ENCODE data around the gene STARD10.

Gene STARD10

DNA sequence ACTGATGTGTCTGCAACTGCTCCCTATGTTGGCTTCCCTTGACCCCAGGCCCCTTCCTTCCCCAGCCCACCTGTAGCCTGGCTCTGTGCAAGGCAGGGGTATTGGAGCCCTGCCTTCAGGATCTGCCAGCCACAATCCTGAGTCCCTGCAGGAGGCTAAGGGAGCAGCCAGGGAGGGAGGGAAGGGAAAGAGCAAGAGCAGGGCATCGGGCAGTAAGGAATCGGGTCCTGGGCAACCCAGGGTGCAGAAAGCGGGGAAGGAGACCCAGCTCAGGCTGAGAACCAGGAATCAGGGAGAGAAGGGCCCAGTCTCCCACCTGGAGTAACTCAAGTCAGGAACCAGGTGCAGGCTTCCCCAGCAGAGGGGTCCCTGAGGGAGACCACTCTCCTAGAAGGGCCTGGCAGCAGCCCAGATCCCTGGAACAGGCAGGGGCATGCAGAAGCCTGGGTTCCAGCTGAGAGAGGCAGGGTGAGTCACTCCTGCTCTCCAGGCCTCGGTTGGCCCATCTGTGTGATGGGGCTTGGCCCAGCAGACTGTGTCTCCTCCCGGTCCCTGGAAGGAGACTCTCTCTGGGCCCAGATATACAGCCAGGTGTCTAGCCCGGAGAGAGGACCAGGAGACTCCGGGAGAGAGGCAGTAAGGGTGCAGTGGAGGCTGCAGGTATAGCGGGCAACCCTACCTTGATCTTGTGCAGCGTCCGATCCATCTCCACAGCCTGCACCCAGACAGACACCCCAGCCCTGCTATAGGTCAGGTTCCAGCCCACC is 13.4 kb downstream of the STARD10 start:
- DNase-seq (ENCODE audit: low read depth in 2 of 2): no peak

- DNase-seq (ENCODE audit: low read depth in 2 of 2): no peak
These were observed 14.2 kb downstream of the STARD10 start for GRCh38 chr11:72779495-72780128.

DNA sequence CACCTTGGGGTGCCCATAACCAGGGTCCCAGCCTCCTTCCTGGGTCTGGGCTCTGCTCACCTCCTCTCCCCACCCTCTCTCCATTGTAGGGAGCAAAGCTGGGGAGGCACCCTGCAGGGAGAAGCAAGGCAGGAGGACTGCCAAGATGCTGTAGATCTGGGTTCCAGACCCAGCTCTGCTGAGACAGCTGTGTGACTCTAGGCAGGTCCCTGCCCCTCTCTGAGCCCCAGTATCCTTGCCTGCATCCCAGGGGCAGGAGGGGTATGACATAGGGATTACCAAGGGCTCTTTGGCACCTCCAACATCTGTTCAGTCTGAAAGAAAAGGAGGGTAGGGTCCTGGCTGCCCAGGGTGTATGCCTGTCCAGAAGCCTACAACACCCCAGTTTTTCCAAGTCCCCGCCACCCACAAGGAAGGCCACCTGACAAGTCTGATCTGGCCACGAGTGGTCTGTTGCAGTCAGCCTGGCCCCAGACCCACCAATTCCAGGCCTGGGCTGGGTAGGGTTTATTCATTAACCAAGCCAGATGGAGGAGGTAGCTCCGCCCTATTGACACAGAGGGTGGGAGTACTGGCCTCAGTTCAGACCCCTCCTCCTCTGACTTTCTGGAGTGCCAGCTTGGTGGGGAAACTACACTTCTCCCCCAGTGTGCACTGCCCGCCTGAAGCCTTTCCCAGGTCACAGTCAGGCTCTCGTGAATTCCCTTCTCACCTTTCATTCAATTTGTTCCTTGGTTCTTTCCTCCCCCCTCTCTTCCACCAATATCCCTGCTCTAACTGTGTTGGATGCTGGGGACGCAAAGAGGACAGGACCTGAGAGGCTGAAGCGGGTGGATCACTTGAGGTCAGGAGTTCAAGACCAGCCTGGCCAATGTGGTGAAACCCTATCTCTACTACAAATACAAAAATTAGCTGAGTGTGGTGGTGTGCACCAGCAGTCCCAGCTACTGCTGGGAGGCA is 15.0 kb downstream of the STARD10 start:
- no peak for DNase-seq (ENCODE audit: low read depth in 2 of 2)

GRCh38 chr11:72777755-72778278 is 16.0 kb downstream of the STARD10 start:
- no peak for DNase-seq (ENCODE audit: low read depth in 2 of 2)

- no peak for DNase-seq (ENCODE audit: low read depth in 2 of 2)
These were observed 16.7 kb downstream of the STARD10 start for GRCh38 chr11:72776844-72777754.

DNA sequence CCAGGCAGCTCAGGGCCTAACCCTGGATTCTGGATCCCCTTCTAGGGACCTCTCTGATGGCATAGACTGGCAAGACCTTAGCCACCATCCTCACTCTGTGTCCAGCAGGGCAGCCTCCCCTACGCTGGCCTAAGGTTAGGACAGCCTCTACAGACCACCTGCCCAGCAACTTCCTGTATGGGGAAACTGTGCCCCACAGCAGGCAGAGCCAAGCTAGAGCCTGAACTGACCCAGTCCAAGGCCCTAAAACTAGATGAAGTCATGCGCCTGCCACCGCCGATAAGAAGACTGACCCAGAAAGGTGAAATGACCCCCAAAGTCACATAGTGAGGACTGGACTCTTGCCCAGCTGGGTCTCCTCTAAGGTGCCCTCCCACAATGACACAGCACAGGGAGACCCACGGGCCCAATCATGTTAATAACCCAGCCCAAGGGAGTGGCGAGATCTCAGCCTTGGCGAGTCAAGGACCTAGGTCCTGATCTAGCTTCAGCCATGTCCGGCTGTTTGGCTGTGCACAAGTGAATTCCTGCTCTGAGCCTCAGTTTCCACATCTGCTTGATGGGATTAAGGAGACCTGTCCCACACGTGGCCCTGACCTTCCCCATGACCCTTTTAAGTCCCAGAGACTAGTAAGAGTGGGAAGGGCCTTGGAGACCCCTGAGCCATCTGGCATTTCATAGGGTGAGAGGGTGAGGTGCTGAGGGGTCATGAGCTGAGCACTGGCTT is 17.6 kb downstream of the STARD10 start:
- no peak for DNase-seq (ENCODE audit: low read depth in 2 of 2)

GRCh38 chr11:72775288-72776110 is 18.3 kb downstream of the STARD10 start:
- DNase-seq (ENCODE audit: low read depth in 2 of 2): no peak

DNA sequence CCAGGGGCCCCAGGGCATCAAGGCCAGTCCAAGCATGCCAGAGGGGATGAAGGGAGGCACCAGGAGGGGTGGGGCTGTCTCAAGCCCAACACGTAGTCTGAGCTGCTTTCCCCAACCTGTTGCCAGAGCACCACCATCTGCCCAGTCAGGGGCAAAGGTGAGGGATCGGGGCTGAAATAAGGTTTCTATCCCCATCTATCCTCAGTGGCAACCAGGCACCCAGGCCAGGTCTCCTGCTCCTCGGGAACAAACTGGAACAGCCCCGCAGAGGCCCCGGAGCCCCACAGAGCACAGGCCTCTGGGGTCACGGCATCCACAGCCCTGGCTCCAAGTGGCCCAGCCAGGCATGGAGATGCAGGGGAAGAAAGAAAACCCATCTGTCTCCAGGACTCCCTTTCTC is 19.3 kb downstream of the STARD10 start:
- no peak for DNase-seq (ENCODE audit: low read depth in 2 of 2)

GRCh38 chr11:72773696-72774095 is 20.2 kb downstream of the STARD10 start:
- DNase-seq (ENCODE audit: low read depth in 2 of 2): no peak

DNA sequence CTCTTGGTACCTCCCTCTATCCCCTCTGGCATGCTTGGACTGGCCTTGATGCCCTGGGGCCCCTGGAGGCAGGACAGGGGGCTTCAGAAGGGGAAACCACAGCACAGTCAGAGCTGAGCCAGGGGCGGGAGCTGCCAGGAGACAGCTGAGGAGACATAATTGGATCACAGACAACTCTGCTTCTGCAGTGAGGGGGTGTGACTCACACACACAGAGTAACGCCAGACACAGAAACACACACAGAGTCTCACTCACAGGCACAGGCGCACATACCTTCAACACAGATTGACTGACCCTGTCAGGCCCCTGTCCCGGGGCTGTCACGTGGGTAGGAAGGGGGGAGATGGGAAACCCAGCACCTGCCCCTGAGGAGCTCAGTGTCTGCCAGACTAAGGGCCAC is 20.6 kb downstream of the STARD10 start:
- peak; percentile 66 to 67 for DNase-seq (ENCODE audit: low read depth in 2 of 2)

DNA sequence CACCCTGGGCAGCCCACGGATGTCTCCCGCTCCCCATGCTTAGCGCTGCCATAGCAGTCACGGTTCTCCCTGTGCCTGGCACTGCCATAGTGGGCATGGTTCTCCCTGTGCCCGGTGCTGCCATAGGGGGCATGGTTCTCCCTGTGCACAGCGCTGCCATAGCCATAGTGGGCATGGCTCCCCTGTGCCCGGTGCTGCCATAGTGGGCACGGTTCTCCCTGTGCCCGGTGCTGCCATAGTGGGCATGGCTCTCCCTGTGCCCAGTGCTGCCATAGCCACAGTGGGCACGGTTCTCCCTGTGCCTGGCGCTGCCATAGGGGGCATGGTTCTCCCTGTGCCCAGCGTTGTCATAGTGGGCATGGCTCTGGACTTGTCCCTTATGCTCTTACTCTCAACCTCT is 21.8 kb downstream of the STARD10 start:
- no peak for DNase-seq (ENCODE audit: low read depth in 2 of 2)

GRCh38 chr11:72771507-72771906 is 22.3 kb downstream of the STARD10 start:
- DNase-seq (ENCODE audit: low read depth in 2 of 2): peak; percentile 44 to 50

DNA sequence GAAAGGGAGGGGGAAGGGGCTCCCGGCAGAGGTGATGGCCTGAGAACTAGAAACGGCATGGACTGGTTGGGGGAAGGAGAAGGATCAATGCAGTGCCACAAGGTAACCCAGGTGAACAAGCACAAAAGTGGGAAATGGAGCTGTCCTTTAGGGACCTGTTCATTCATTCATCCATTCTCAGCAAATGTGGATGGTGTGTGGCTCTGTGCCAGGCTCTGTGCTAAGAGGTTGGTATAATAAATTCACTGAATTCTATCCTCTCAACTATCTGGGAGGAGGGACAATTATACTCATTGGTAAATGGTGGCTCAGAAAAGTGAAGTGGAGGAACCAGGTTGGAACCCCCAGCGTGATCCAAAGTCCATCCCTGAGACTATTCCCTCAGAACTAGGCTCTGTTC is 23.0 kb downstream of the STARD10 start:
- DNase-seq (ENCODE audit: low read depth in 2 of 2): no peak

DNA sequence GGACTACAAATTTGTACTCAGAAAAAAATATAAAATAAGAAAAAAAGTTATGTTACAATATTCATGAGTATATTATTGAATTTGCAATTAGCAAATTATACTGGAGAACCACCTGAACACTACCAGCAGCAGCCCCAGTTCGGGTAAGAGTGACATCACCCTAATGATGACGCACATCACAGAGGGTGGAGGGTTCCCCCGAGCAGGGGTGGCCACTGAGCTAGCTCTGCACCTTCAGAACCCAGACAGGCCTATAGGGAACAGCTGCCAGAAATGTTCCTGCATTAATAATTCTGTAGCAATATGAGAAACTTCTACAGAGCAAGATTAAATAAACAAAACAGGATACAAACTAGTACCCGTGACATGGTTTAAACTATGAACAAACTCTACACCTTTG is 24.2 kb downstream of the STARD10 start:
- DNase-seq (ENCODE audit: low read depth in 2 of 2): no peak

- DNase-seq (ENCODE audit: low read depth in 2 of 2): no peak
These were observed 25.3 kb downstream of the STARD10 start for GRCh38 chr11:72768581-72768980.

- no peak for DNase-seq (ENCODE audit: low read depth in 2 of 2)
These were observed 26.4 kb downstream of the STARD10 start for GRCh38 chr11:72767203-72768062.

DNA sequence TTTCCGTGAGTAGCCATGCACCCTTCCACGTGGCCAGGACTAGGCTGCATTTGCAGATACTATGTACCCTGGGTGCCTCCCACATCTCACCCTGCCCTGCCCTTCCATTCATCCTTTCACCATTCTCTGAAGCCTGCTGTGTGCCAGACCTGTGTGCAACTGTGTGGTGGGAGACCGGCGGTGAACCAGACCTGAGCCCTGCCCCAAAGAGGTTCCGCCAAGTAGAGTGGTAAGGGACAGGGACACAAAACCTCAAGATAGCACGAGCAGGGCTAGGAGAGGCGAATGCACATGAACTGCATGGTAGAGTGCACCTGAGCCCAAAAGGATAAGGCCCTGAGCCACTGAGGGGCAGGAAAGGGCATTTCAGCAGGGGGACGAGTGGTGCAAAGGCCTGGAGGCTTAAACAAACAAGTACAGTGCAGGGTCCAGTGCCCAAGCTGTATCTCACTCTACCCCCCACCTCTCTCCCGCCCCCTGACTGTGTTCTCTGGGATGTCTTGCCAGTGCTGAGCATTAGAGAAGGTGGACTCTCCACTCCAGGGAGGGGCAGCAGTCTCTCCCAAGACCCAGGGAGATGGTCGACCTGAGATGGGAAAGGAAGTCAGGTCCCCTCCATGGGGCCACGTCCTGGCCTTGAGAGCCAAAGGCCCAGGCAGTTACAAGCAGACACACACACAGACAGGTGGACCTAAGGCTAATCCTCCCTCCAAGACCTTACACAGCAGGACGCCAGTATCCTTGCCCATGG is 27.5 kb downstream of the STARD10 start:
- no peak for DNase-seq (ENCODE audit: low read depth in 2 of 2)

- no peak for DNase-seq (ENCODE audit: low read depth in 2 of 2)
These were observed 29.3 kb downstream of the STARD10 start for GRCh38 chr11:72764503-72764902.

All from fibroblast of skin of left quadriceps (primary cell).